NOMO-1 treated with DMSO at 0.1 percent for 48 hours (cell line): ENCODE results near the gene HPS4.
"Not testable (repeated sequence)": the region's sequence is repeated elsewhere in the genome, so short reads cannot be mapped to it uniquely, and the experiment has no call there.

Experiments used
- DNase-seq: peaks from one replicate; lab custom pipeline; 2025; ENCODE audit not compliant: unreplicated experiment; lab: John Stamatoyannopoulos, UW

Gene HPS4

DNA sequence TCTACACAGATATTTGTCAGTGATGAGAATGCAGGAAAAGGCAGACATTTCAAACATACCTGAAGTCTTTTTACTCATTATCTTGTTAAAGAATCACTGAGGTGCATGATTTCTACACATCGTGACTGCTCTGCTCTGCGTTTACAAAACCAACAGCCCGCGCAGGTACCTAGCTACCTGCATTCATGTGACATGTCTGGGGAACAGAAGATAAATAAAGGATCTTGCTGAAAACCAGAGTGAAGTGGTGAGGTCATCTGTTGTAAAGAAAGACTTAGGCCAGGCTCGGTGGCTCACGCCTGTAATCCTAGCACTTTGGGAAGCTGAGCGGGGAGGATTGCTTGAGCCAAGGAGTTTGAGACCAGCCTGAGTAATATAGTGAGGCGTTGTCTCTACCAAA is 38.8 kb downstream of the HPS4 start:
- no peak for DNase-seq

DNA sequence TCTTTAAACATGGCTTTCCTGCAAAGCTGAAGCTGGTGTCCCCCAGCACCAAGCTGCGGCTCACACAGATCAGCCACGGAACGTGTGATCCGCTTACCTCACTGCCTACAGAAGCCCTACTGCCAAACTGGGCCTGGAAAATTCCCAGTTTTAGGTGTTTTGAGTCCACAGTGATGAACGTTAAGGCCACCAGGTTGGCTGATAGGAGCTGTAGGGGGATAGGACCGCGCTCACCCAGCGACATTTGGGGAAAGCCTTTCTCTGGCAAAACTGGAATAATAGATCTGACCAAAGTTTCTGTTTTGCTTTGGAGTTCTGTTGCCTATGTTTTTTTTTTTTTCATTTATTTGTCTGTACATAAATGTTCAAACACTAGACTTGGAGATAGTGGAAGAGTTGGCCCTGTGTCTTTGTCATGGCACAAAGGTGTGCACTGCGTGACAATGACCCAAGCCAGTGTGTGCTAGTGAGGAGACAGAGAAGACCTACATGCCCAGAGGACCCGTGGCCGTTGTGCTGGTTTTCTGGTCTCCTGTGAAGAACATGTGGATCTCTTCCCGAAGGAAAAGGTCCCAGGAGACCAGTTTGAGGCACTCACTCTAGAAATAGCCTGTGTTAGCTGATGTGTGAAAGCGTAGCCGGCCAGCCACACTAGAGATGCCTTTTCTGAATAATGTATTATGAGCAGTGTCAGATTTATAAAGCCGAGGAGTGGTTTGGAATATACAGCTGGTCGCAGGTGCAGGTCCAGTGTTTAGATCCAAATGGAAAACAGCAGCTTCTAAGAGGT is 39.5 kb downstream of the HPS4 start:
- no peak for DNase-seq

DNA sequence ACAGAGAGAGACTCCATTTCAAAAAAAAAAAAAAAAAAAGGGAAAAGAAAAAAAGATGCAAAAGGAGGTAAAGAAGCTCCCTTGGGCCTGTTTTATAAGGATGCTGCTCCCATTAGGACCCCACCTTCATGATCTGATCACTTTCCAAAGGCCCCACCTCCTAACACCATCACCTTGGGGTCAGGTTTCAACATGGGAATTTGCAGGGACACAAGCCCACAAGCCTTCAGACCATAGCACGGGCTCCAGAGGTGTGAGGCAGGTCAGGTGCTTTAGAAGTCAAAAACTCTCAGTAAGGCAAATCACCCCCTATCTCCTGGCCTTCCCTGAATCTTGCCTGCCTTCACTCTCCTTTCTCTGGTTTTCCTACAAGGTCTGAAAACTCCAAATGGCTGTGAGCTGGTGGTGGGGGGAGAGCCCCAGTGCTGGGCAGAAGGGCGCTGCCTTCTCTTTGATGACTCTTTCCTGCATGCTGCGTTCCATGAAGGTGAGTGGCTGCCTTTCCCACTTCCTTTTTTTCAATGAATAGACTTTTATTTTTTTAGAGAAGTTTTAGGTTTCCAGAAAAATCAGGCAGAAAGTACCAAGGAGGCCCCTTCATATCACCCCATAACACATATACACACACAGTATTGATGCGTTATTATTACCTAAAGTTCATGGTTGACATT is 41.4 kb downstream of the HPS4 start:
- no peak for DNase-seq

DNA sequence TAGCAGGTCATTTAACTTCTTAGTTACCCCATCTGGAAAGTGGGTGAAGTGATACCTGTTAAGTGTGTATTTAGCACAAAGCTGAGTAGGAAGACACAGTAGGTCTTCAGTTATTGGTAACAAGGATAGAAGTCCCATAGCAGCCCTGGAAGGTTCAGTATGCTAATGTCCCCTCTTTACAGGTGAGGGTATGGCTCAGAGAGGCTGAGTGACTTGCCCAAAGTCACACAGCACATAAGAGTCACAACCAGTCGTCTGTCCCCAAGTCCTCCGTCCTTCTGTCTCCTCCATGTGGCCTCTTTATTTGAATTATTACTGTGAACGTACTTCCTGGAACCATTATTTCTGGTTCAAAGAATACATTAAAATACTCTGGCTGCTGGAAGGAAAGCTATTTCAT is 44.0 kb downstream of the HPS4 start:
- DNase-seq = no peak

DNA sequence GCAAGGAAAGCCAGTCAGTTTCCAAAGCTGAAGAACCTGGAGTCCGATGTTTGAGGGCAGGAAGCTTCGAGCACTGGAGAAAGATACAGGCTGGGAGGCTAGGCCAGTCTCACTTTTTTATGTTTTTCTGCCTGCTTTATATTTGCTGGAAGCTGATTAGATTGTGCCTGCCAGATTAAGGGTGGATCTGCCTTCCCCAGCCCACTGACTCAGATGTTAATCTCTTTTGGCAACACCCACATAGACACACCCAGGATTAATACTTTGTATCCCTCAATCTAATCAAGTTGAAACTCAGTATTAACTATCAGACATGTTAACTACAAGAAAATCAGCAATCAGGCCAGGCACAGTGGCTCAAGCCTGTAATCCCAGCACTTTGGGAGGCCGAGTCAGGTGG is 44.8 kb downstream of the HPS4 start:
- not testable (repeated sequence) for DNase-seq

DNA sequence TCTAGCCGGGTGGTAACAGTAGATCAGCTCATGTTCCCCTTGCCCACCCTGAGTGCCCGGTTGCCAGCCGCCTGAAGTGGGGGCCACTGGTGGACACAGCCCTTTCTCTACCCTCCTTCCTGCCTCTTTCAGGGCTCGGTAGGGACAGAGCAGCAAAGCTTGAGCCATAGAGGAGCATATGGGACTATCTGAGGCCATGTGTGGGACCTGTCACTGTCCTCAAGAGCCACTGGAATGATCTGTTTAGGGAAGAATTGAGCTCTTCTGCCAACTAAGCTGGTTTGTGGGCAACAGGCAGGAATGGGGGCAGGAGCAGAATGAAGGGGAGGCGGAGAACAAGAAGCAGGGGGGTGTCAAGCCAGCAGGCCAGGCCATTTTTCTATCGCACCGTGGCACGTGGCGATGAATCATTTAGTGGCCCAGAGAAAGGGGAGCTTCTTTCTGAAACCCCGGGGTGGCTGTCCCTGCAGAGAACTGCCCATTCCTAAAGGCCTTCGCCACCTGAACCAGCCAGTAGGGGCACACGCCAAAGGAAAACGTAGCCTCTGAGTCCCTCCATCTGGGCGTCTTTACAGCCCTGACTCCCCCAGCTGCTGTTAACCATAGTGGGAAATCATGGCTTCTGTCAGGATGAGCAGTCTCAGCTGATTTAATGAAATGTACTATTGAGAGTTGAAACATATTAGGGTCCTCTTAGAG is 45.7 kb downstream of the HPS4 start:
- DNase-seq = no peak

DNA sequence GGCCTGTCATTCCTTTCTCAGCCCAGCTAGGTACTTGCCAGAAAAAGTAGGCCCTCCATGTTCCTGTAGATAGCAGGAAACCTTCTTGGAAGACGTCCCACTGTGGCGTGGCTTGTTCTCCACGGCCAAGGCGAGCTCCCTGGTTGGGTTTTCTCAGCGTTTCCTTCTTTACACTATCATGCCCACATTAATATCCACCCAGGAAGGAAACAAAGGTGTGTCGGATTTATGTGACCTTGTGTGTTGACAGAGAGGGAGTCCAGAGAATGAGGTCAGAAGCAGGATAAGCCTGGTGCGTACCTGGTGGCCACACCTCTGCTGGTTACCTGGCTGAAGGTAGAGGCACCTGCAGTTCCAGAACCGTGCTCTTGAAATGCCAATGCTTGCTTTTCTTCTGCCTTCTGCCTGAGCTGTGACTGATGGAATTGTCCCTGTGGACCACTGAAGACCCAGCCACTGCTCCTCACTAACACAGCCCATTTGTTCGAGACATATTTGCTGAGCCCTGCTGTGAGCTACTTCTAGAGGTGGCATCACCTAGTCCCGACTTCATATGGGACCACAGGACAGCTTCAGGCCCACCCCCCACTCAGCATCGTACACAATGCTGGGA is 46.6 kb downstream of the HPS4 start:
- DNase-seq = no peak

DNA sequence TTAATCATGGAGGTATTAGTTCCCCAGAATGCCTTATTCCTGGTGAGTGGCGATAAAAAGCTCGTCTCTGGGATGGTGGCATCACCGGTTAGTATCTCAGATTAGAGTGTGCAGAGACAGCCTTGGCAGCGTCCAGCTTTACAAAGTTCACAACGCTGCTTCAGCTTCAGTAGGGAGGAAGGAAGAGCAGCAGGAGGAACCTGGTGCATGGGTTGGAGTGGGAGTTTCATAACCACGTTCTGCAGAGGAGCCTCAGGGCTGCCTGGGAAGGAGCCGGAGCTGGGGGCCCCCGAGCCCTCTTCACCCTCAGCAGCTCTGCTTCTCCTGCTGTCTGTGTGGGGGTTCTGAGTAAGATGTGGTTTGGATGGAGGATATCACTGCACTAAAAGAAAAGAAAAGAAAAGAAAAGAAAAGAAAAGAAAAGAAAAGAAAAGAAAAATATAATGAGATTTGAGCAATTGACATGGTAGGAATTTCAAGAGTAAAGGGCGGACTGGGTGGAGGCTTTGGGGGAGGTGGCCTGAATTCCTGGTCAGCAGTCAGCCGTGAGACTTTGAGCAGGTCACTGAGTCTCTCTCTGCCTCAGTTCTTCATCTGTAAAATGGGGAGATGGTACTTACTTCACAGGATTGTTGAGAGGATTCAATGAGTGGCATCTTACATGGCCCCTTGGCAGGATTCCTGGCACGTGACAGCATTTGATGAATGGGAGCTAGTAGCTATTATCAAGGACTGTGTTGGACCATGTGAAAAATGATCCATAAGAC is 48.1 kb downstream of the HPS4 start:
- DNase-seq = peak; percentile 30

DNA sequence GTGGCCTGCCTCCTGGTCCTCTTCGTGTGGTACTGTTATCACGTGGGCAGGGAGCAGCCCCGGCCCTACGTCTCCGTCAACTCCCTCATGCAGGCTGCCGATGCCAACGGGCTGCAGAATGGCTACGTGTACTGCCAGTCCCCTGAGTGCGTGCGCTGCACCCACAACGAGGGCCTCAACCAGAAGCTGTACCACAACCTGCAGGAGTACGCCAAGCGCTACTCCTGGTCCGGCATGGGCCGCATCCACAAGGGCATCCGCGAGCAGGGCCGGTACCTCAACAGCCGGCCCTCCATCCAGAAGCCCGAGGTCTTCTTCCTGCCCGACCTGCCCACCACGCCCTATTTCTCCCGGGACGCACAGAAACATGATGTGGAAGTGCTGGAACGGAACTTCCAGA is 49.8 kb downstream of the HPS4 start:
- DNase-seq = no peak

DNA sequence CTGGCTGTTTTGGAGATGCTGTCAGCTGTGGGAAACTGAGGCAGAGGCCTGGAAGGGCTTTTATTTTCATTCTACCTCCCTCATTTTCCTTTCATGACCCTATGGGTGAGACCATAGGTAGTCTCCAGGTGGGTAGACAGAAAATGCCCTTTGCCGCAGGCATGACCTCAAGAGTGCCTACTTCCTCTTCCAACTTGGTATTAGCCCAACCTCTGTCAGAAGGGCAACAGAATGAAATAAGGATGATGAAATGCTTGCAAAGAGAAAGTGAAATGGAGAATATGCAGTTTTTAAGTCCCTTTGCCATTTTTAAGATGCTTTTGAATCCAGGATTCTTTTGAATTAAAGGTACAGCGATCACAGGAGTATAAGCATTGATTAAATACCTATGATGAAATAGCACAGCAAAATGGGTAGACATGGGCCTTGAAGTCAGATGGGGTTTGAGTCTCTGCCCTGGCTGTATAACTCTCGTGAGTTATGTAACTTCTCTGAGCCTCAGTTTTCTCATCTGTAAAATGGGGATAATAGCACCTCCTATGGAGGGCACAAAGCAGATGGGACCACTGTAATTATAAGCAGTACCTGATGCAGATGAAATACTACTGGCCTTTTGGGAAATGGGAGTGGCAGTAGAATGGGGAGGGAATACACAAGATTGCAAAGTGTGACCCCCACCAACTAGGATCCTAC is 50.8 kb downstream of the HPS4 start:
- peak; percentile 95 for DNase-seq

DNA sequence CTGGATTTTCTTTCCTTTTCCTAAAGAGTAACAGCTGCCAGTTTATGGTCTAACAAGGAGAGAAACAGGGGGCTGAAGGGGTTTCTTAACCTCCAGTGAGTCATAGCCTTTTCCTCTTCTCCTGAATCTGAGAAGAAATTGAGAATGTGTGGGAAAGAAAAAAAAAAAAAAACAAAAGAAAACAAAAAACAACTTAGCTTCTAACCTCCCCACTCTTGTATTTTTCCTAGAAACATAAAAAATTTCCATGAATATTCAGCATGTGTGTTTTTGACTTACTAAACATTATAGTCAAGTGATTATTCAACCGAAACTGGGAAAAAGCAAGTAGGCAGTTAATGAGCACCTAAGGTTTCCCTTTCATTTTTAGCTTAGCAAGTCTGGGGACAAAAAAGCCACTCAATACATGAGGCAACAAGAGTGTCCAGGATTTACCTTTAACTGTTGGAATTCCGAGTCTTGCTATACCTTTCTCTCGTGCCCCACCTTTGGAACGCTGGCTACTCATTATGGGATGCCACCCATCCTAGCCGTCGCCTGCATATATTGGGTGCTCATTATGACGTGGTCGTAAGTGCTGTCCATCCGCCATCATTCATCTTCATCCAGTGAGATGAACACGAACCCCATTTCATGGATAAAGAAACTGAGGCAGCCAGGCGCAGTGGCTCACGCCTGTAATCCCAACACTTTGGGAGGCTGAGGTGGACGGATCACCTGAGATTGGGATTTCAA is 52.2 kb downstream of the HPS4 start:
- DNase-seq = no peak

DNA sequence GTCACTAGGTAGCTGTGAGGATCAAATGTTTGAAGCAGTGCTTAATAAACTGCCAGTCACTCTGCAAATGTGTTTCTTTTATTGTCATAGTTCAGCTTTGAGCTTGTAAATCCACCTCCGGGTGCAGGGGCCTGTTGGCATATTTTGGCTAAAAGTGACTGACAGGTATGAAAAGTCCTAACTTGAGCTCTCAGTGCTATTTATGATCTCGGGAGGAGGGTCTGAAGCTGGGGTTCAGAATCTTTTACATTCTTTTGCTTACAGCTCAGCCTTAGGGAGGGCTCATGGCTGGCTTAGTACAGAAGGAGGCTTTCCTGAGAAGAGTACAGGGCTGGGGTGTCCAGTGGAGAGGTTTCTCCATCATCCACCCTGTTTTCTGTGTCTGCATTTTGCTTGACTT is 53.0 kb downstream of the HPS4 start:
- no peak for DNase-seq

DNA sequence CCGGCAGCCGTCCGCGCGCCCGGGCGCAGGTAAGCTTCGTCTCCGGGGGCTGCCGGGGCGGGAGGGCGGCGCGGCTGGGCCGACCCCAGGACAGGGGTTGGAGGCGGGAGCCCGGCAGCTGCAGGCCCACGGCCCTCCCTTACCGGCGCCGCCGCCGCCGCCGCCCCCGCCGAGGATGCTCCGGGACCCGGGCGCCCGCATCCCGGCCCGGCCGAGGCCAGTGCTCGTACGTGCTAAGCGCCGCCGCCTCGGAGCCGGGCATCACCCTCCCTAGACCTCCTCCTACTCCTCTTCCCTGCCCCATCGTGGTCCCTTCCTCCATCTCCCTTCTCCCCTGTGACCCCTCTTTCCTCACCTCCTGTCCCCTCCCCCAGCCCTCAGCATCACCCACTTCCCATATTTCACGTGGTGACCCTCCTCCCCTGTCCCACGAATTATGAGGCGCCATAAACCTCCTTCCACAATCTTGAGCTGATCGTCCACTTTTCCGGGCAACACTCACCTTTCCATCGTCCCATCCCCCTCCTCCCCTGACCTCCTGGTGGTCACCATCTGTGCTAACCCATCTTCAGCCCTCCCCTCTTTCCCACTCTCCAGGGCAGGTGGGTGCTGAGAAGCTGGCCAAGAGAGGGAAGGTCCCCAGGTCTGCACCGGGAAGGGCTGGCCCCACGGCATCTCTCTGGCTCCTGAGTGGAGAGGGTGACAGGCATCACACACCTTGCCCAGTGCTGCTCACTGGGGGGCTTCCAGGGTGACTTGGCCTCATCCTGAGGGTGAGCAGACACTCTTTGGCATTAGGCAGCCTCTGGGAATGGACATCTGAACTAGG is 53.9 kb downstream of the HPS4 start:
- no peak for DNase-seq

DNA sequence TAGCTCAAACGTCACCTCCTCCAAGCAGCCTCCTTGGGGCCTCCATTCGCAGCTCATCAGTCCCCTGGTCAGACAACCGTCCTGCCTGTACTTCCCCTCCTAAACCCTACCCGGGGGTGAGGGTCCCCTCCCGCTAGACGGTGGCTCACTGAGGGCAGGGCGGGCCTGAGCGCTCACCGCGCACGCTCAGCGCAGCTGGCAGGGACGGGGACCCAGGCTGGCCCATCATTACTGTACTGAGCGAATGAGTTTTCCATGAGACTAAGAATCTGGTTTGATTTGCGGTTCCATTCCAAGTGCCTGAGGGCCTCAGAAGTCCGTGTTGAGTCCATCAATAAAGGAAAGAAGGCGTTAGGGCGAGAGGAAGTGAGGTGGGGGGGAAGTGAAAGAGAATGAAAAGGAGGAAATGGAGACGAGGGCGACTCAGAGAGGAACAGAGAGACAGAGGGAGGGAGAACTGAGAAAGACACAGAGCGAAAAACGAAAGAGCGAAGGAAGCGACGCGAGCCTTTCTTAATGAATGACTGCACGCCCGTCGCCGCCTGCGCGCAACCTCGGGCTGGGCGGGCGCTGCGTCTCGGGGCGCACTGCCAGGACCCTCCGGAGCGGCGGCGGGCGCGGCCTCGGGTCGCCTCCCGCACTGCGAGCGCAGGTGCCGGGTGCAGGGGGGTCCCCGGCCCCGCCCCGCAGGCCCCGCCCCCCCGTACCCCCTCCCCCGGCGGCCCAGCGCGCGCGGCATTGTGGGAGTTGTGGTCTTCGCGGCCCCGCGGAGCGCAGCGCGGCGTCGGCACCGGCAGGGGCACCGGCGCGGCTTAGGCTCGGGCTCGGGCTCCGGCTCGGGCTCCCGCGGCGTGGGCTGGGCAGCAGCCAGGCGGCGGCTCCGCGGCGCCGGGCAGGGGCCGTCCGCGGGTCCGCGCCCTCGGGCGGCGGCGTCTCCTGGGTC is 54.8 kb downstream of the HPS4 start, which contains the start of gene ASPHD2:
Gene ASPHD2 (plus strand): TSS at position 746 of the 943 bp plus-strand sequence. CDS start 4,356 bp downstream, outside the sequence.
- peak; percentile 94 for DNase-seq

DNA sequence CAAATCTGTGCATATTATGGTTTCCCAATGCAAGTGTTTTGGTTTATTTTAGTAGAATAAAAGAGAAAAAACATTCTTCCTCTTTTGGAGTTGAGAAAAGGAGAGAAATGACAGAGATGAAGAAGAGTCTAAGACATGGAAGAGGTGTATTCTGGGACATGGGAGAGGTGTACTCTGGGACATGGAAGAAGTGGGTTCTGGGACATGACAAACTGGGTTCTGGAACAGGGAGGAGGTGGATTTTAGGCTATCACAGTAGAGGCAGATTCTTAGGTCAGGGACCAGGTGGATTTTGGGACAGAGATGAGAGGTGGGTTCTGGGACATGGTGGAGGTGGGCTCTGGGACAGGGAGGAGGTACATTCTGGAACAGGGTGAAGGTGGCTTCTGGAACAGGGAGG is 56.7 kb downstream of the HPS4 start:
- no peak for DNase-seq

DNA sequence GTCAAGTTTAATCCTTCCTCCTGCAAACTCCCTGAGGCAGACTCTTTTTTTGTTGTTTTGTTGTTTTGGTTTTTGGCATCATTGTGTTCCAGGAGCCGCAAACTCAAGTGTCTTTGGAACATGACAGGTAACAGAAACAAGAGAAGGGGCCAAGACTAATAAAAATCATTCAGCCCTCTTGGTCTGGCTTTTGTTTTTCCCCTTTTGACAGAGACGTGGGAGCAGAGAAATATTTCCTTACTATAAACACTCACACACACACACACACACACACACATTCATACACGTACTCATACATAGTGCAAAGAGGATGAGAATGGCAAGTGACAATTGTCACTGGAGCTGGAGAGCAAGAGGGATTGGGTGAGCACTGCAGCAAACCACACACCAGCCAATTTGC is 65.0 kb downstream of the HPS4 start:
- DNase-seq = no peak

DNA sequence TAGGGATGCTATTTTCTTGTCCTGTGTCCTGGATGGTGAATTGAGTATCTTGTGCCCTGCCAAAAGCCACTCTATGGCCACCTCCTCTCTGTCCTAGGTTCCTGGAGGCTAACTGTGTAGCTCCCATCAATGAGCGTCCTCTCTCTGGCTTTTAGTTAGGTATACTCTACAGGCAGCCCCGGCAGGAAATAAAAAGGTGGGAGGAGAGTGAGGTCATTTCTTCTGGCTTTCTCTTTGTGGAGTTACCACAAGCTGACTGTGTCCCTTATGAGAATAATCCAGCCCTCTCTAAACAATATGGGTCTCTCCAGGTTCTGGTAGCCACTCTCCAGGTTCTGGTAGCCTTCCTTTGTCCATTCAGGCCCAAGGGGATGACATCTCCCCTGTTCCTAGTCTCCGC is 66.2 kb downstream of the HPS4 start:
- DNase-seq = no peak
